Astrocyte (in vitro differentiated cells and primary cell): ENCODE data around the gene PIGX.

Experiments
- CTCF ChIP-seq: IDR thresholded peaks from 2 replicates; pipeline ENCODE4 v1.5.1; 2011; ENCODE audit warnings: low read depth, mild to moderate bottlenecking, inconsistent platforms, low read length, moderate library complexity; ENCODE audit not compliant: insufficient read depth
- EZH2 ChIP-seq: IDR thresholded peaks from 2 replicates; pipeline ENCODE4 v1.6.1; 2012; ENCODE audit warnings: mild to moderate bottlenecking, low read length, inconsistent platforms; ENCODE audit not compliant: insufficient read depth

- TF ChIP-seq CTCF (no peak), EZH2 (no peak)
Measured at GRCh38 chr3:196771067-196771466, 58.9 kb downstream of the PIGX start.
